Natural killer cell (primary cell): ENCODE measurements around the gene TLK1. TPM values are rescaled to one million over a fixed set of nuclear protein-coding genes. Genes with fewer than 3 reads are reported as not detected.

Experiments
- ATAC-seq, 3 donors: fragments of 150-1000 bp in 2 of 3; fragments of 200-7000 bp in 1 of 3; cut with Tn5 transposase; 1 replicate in 1 of 3; 2 replicates in 2 of 3; pipeline ENCODE4 v1.10.0; 2021; ENCODE audit warnings: mild to moderate bottlenecking in 2 of 3, moderate library complexity in 2 of 3
- DNase-seq, 2 donors: peaks; one replicate each; pipeline versions ENCODE4 v3.0.0 to v3.0.0-alpha.2; 2013 to 2021; ENCODE audit warnings: mixed read lengths in 1 of 2
- H3K27ac ChIP-seq: one replicate; pipeline ENCODE4 v1.5.1; 2013; ENCODE audit warnings: mild to moderate bottlenecking, low read length
- H3K27me3 ChIP-seq: one replicate; pipeline ENCODE4 v1.6.1; 2013; ENCODE audit warnings: low read length; ENCODE audit not compliant: control insufficient read depth, insufficient read depth
- H3K36me3 ChIP-seq: one replicate; pipeline ENCODE4 v1.6.1; 2013; ENCODE audit warnings: low read length; ENCODE audit not compliant: control insufficient read depth, insufficient read depth
- H3K4me1 ChIP-seq: one replicate; pipeline ENCODE4 v1.6.1; 2013; ENCODE audit warnings: low read length; ENCODE audit not compliant: control insufficient read depth, insufficient read depth
- H3K4me3 ChIP-seq: one replicate; pipeline ENCODE4 v1.5.1; 2013; ENCODE audit warnings: low read length
- H3K9me3 ChIP-seq: one replicate; pipeline ENCODE4 v1.6.1; 2013; ENCODE audit warnings: low read length; ENCODE audit not compliant: control insufficient read depth, insufficient read depth
- H3K27ac Mint-ChIP-seq, 2 donors: one replicate each; pipeline ENCODE4 v1.8.0; 2022; ENCODE audit warnings: mild to moderate bottlenecking in 2 of 2, mixed read lengths in 2 of 2, moderate library complexity in 1 of 2
- H3K27me3 Mint-ChIP-seq, 2 donors: one replicate each; pipeline ENCODE4 v1.8.0; 2022; ENCODE audit warnings: low read depth in 2 of 2, mixed read lengths in 2 of 2
- H3K36me3 Mint-ChIP-seq: one replicate; pipeline ENCODE4 v1.8.0; 2022; ENCODE audit warnings: mixed read lengths
- H3K4me1 Mint-ChIP-seq, 2 donors: one replicate each; pipeline ENCODE4 v1.8.0; 2022; ENCODE audit warnings: mixed read lengths in 2 of 2
- H3K4me3 Mint-ChIP-seq: one replicate; pipeline ENCODE4 v1.8.0; 2022; ENCODE audit warnings: mild to moderate bottlenecking, moderate library complexity, mixed read lengths
- H3K9me3 Mint-ChIP-seq, 2 donors: one replicate each; pipeline ENCODE4 v1.8.0; 2022; ENCODE audit warnings: mixed read lengths in 2 of 2
- WGBS: methylation state at CpG from one replicate; pipeline ENCODE4 v1.1.7; 2013; ENCODE audit warnings: missing lambda C conversion rate; ENCODE audit not compliant: insufficient coverage; 5-methylcytosine and 5-hydroxymethylcytosine counted together
- intact Hi-C: fragments of 100-400 bp; cut with micrococcal nuclease; formaldehyde crosslinking; loops from one replicate; pipeline ENCODE4 v1.14.2; 2022
- total RNA-seq, 4 donors: library from RNA; stranded (reverse); fragments of 120-200 nt in 1 of 4; gene quantifications; one replicate each; pipeline versions ENCODE4 v1.2.3 to v1.2.4, GENCODE V29; 2013 to 2022
- TF ChIP-seq, protein P1 (sequence below): fragments of 200-600 bp; IDR thresholded peaks from one replicate; pipeline ENCODE4 v1.8.0; 2022; ENCODE audit warnings: antibody characterized with exemption

Gene TLK1
- total RNA-seq, 3 donors from 2014 or later (not counting 1 experiment from before 2014, with no cell fraction given), result 90.9 to 101 (median 91.2) TPM

DNA sequence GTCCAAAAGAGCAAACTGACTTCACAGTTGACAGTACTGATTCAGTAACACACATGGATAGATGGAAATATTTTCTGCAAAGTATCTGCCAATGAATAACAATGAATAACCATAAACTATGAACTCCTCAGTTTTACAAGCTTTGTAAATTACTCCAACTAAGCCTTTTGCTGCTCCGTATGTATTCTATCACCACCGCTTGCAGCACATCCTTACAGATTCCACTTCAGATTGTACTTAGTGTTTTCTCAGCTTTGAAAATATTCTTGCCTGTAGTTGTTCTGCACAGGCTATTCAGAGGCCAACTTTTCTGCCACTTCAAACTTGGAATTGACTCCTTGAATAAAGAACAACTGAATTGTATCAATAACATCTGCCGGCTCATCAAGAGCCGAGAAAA is 36.2 kb downstream of the TLK1 start:
- 98% methylated on average over 4 of the region's 4 CpGs for WGBS

GRCh38 chr2:171109571-171109970 is 51.1 kb downstream of the TLK1 start:
- DNase-seq, result no peak
- no peaks in the 10 kb centered on the region for H3K36me3 ChIP-seq
- Mint-ChIP-seq H3K27me3 (no peaks in the 10 kb centered on the region), H3K4me3 (no peak overlapping the region), H3K4me1 (peaks cover 46 to 52% of the 10 kb centered on the region in 2 donors), H3K9me3 (no peaks in the 10 kb centered on the region), H3K36me3 (no peaks in the 10 kb centered on the region), H3K27ac (peak overlapping the region; percentile 3 to 54)
- no peak for ATAC-seq
- no peaks in the 10 kb centered on the region for H3K9me3 ChIP-seq
- H3K27ac ChIP-seq, result no peak overlapping the region
- no peak overlapping the region for H3K4me3 ChIP-seq
- TF ChIP-seq, protein P1, sequence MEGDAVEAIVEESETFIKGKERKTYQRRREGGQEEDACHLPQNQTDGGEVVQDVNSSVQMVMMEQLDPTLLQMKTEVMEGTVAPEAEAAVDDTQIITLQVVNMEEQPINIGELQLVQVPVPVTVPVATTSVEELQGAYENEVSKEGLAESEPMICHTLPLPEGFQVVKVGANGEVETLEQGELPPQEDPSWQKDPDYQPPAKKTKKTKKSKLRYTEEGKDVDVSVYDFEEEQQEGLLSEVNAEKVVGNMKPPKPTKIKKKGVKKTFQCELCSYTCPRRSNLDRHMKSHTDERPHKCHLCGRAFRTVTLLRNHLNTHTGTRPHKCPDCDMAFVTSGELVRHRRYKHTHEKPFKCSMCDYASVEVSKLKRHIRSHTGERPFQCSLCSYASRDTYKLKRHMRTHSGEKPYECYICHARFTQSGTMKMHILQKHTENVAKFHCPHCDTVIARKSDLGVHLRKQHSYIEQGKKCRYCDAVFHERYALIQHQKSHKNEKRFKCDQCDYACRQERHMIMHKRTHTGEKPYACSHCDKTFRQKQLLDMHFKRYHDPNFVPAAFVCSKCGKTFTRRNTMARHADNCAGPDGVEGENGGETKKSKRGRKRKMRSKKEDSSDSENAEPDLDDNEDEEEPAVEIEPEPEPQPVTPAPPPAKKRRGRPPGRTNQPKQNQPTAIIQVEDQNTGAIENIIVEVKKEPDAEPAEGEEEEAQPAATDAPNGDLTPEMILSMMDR, result no peak
- H3K27me3 ChIP-seq, result no peaks in the 10 kb centered on the region
- intact Hi-C loops, result no loop called here
- H3K4me1 ChIP-seq, result no peaks in the 10 kb centered on the region

More for the DNA sequence above, 36.2 kb downstream of the TLK1 start:
- Histone ChIP-seq H3K4me1 (no peaks in the 10 kb centered on the region), H3K27me3 (no peaks in the 10 kb centered on the region), H3K9me3 (no peaks in the 10 kb centered on the region), H3K27ac (no peak overlapping the region), H3K36me3 (no peaks in the 10 kb centered on the region), H3K4me3 (no peak overlapping the region)
- TF ChIP-seq, protein P1, result no peak
- ATAC-seq (no peak), DNase-seq (no peak)
- Mint-ChIP-seq H3K9me3 (no peaks in the 10 kb centered on the region), H3K27me3 (no peaks in the 10 kb centered on the region), H3K36me3 (no peaks in the 10 kb centered on the region), H3K27ac (no peak overlapping the region), H3K4me1 (peaks cover 41 to 52% of the 10 kb centered on the region in 2 donors), H3K4me3 (no peak overlapping the region)
- intact Hi-C loops, result no loop called here

- H3K9me3 ChIP-seq, result no peaks in the 10 kb centered on the region
- H3K36me3 Mint-ChIP-seq, result no peaks in the 10 kb centered on the region
- no peaks in the 10 kb centered on the region for H3K27me3 Mint-ChIP-seq
- no peaks in the 10 kb centered on the region for H3K4me1 ChIP-seq
- no peak overlapping the region for H3K27ac ChIP-seq
- no CpG with 5 or more reads among the region's 1 CpG for WGBS
- no peak overlapping the region for H3K4me3 Mint-ChIP-seq
- no peak overlapping the region for H3K27ac Mint-ChIP-seq
- intact Hi-C loops, result no loop called here
- H3K9me3 Mint-ChIP-seq, result no peaks in the 10 kb centered on the region
- TF ChIP-seq, protein P1, result no peak
- H3K27me3 ChIP-seq, result no peaks in the 10 kb centered on the region
- no peaks in the 10 kb centered on the region for H3K36me3 ChIP-seq
- peaks cover 51 to 58% of the 10 kb centered on the region in 2 donors for H3K4me1 Mint-ChIP-seq
- no peak overlapping the region for H3K4me3 ChIP-seq
- DNase-seq (no peak), ATAC-seq (no peak)
Observed at GRCh38 chr2:171109020-171109419, 51.7 kb downstream of the TLK1 start.

GRCh38 chr2:171107803-171108202 is 52.9 kb downstream of the TLK1 start:
- H3K27ac ChIP-seq, result no peak overlapping the region
- H3K36me3 Mint-ChIP-seq, result no peaks in the 10 kb centered on the region
- H3K4me3 ChIP-seq, result no peak overlapping the region
- H3K9me3 ChIP-seq, result no peaks in the 10 kb centered on the region
- H3K9me3 Mint-ChIP-seq, result no peaks in the 10 kb centered on the region
- WGBS, result over 99% methylated on average over 7 of the region's 7 CpGs
- no peaks in the 10 kb centered on the region for H3K27me3 ChIP-seq
- H3K4me1 ChIP-seq, result no peaks in the 10 kb centered on the region
- peaks cover 61 to 67% of the 10 kb centered on the region in 2 donors for H3K4me1 Mint-ChIP-seq
- no peak overlapping the region for H3K4me3 Mint-ChIP-seq
- TF ChIP-seq, protein P1, result no peak
- intact Hi-C loops, result no loop called here
- ATAC-seq (no peak), DNase-seq (no peak)
- H3K36me3 ChIP-seq, result no peaks in the 10 kb centered on the region
- H3K27me3 Mint-ChIP-seq, result no peaks in the 10 kb centered on the region
- peak overlapping the region in 1 of 2 donors; percentile 6 for H3K27ac Mint-ChIP-seq
